Neural cell (in vitro differentiated cells): ENCODE measurements around the gene ANKFN1. TPM values are rescaled to one million over a fixed set of nuclear protein-coding genes. Genes with fewer than 3 reads are reported as not detected.

Experiments
- H2AFZ ChIP-seq: fragments of 200-600, 300-800 bp; sonication (generic), shearing (Covaris generic); 2 replicates; pipeline ENCODE4 v1.6.0; 2014; ENCODE audit warnings: low read depth, mild to moderate bottlenecking, antibody characterized with exemption, low read length, moderate library complexity
- H3F3A ChIP-seq: fragments of 200-600 bp; shearing (Covaris generic); 2 replicates; pipeline ENCODE4 v1.6.1; 2016; ENCODE audit warnings: mild to moderate bottlenecking, moderate library complexity, mixed read lengths, antibody characterized with exemption, low read length; ENCODE audit not compliant: insufficient read depth, poor library complexity, severe bottlenecking
- H3K27ac ChIP-seq: fragments of 200-600, 300-800 bp; sonication (generic), shearing (Covaris generic); 2 replicates; pipeline ENCODE4 v1.5.1; 2014; ENCODE audit warnings: mild to moderate bottlenecking, low read length, moderate library complexity
- H3K27me3 ChIP-seq: fragments of 300-800, 200-600 bp; sonication (generic), shearing (Covaris generic); 2 replicates; pipeline ENCODE4 v1.6.0; 2014; ENCODE audit warnings: mild to moderate bottlenecking, low read depth, low read length, moderate library complexity; ENCODE audit not compliant: insufficient read depth
- H3K36me3 ChIP-seq: fragments of 300-800, 200-600 bp; sonication (generic), shearing (Covaris generic); 2 replicates; pipeline ENCODE4 v1.5.1; 2014; ENCODE audit warnings: mild to moderate bottlenecking, antibody characterized with exemption, low read length, moderate library complexity; ENCODE audit not compliant: insufficient read depth
- H3K4me2 ChIP-seq: fragments of 300-800, 200-600 bp; sonication (generic), shearing (Covaris generic); 2 replicates; pipeline ENCODE4 v1.6.0; 2014; ENCODE audit warnings: mild to moderate bottlenecking, low read length
- H3K4me3 ChIP-seq: fragments of 300-800, 200-600 bp; sonication (generic), shearing (Covaris generic); 2 replicates; pipeline ENCODE4 v1.5.1; 2014; ENCODE audit warnings: mild to moderate bottlenecking, low read length, moderate library complexity
- H3K79me2 ChIP-seq: fragments of 200-600 bp; shearing (Covaris generic); replicated peaks from 2 replicates; pipeline ENCODE4 v1.6.0; 2014; ENCODE audit warnings: mild to moderate bottlenecking, low read length, moderate library complexity; ENCODE audit not compliant: insufficient read depth
- H3K9ac ChIP-seq: fragments of 300-800, 200-600 bp; sonication (generic), shearing (Covaris generic); 2 replicates; pipeline ENCODE4 v1.6.1; 2016; ENCODE audit warnings: mild to moderate bottlenecking, low read length, mixed read lengths
- H3K9me2 ChIP-seq: fragments of 200-600 bp; shearing (Covaris generic); 2 replicates; pipeline ENCODE4 v1.6.1; 2016; ENCODE audit warnings: mild to moderate bottlenecking, low read length, mixed read lengths; ENCODE audit not compliant: insufficient read depth
- H3K9me3 ChIP-seq: fragments of 200-600, 300-800 bp; sonication (generic), shearing (Covaris generic); 2 replicates; pipeline ENCODE4 v1.6.1; 2016; ENCODE audit warnings: mild to moderate bottlenecking, mixed run types, low read length, moderate library complexity, mixed read lengths
- H4K20me1 ChIP-seq: fragments of 200-600 bp; shearing (Covaris generic); 2 replicates; pipeline ENCODE4 v1.6.1; 2016; ENCODE audit warnings: mild to moderate bottlenecking, mixed run types; ENCODE audit not compliant: insufficient read depth
- CTCF ChIP-seq: fragments of 450-650 bp; IDR thresholded peaks from 2 replicates; pipeline ENCODE4 v1.5.1; 2014; ENCODE audit warnings: antibody characterized with exemption, mild to moderate bottlenecking, moderate library complexity; ENCODE audit not compliant: poor library complexity, severe bottlenecking
- EP300 ChIP-seq: fragments of 450-650 bp; conservative IDR thresholded peaks from 2 replicates; pipeline ENCODE4 v1.6.1; 2014; ENCODE audit warnings: antibody characterized with exemption, mild to moderate bottlenecking, moderate library complexity; ENCODE audit not compliant: poor library complexity, severe bottlenecking
- EZH2 ChIP-seq: fragments of 200-600, 300-800 bp; shearing (Covaris generic), sonication (generic); IDR thresholded peaks from 2 replicates; pipeline ENCODE4 v1.6.1; 2014; ENCODE audit warnings: antibody characterized with exemption, low read length, borderline replicate concordance, mild to moderate bottlenecking; ENCODE audit not compliant: insufficient read depth, poor library complexity, severe bottlenecking
- MXI1 ChIP-seq: fragments of 450-650 bp; conservative IDR thresholded peaks from 2 replicates; pipeline ENCODE4 v1.6.1; 2014; ENCODE audit warnings: antibody characterized with exemption, mild to moderate bottlenecking; ENCODE audit not compliant: poor library complexity, severe bottlenecking
- POLR2AphosphoS5 ChIP-seq: IDR thresholded peaks from 2 replicates; pipeline ENCODE4 v1.6.1; 2012
- RAD21 ChIP-seq: fragments of 450-650 bp; conservative IDR thresholded peaks from 2 replicates; pipeline ENCODE4 v1.6.1; 2014; ENCODE audit warnings: antibody characterized with exemption, mild to moderate bottlenecking, moderate library complexity
- REST ChIP-seq: IDR thresholded peaks from 2 replicates; pipeline ENCODE4 v1.6.1; 2012; ENCODE audit warnings: borderline replicate concordance
- SMC3 ChIP-seq: fragments of 450-650 bp; conservative IDR thresholded peaks from 2 replicates; pipeline ENCODE4 v1.6.1; 2014; ENCODE audit warnings: antibody characterized with exemption, mild to moderate bottlenecking, moderate library complexity; ENCODE audit not compliant: poor library complexity
- TAF1 ChIP-seq: IDR thresholded peaks from 2 replicates; pipeline ENCODE4 v1.6.1; 2012; ENCODE audit warnings: low read depth
- polyA plus RNA-seq: library from polyadenylated mRNA; depleted of rRNA; stranded (reverse); fragments of >200 nt; gene quantifications from 2 replicates; pipeline ENCODE4 v1.2.3, GENCODE V29; 2014

Gene ANKFN1
- polyA plus RNA-seq, 1 donor from 2014 or later = 0.14 TPM

- H3K4me2 ChIP-seq = no peak overlapping the region
- H3F3A ChIP-seq = no peaks in the 10 kb centered on the region
- H3K4me3 ChIP-seq = no peak overlapping the region
- no peak overlapping the region for H3K9ac ChIP-seq
- no peaks in the 10 kb centered on the region for H3K9me3 ChIP-seq
- no peaks in the 10 kb centered on the region for H3K36me3 ChIP-seq
- no peaks in the 10 kb centered on the region for H3K9me2 ChIP-seq
- TF ChIP-seq REST = no peak
- TF ChIP-seq POLR2AphosphoS5 = no peak
- TF ChIP-seq SMC3 = no peak
- H4K20me1 ChIP-seq = no peaks in the 10 kb centered on the region
- no peaks in the 10 kb centered on the region for H3K79me2 ChIP-seq
- no peak overlapping the region for H2AFZ ChIP-seq
- H3K27me3 ChIP-seq = no peaks in the 10 kb centered on the region
- H3K27ac ChIP-seq = no peak overlapping the region
Observed at GRCh38 chr17:56314026-56314425, 160.8 kb downstream of the ANKFN1 start.

GRCh38 chr17:56314984-56315602 is 161.8 kb downstream of the ANKFN1 start:
- H3K4me2 ChIP-seq = no peak overlapping the region
- no peak overlapping the region for H3K27ac ChIP-seq
- no peaks in the 10 kb centered on the region for H3K27me3 ChIP-seq
- no peak overlapping the region for H3K9ac ChIP-seq
- TF ChIP-seq EZH2 (no peak), CTCF (no peak), SMC3 (no peak), REST (no peak), MXI1 (no peak), EP300 (no peak), TAF1 (no peak), RAD21 (no peak), POLR2AphosphoS5 (no peak)
- no peak overlapping the region for H2AFZ ChIP-seq
- no peaks in the 10 kb centered on the region for H3F3A ChIP-seq
- H3K4me3 ChIP-seq = no peak overlapping the region
- H3K79me2 ChIP-seq = no peaks in the 10 kb centered on the region
- no peaks in the 10 kb centered on the region for H3K9me2 ChIP-seq
- H4K20me1 ChIP-seq = no peaks in the 10 kb centered on the region
- H3K36me3 ChIP-seq = no peaks in the 10 kb centered on the region
- no peaks in the 10 kb centered on the region for H3K9me3 ChIP-seq
